K562 (cell line): Measurements from ENCODE around the gene MACROD2. TPM values are rescaled to one million over a fixed set of nuclear protein-coding genes. Genes with fewer than 3 reads are reported as not detected.

ENCODE experiments used
- ATAC-seq: fragments of 200-7000 bp; cut with Tn5 transposase; 3 replicates; pipeline ENCODE4 v1.9.1; 2020; ENCODE audit warnings: moderate library complexity
- BruUV-seq: library from RNA; stranded (reverse); fragments of 400-500 nt; replicated peaks from 2 replicates; lab custom pipeline; 2021; lab: Mats Ljungman, UMichigan
- CTCF ChIA-PET: fragments of 300-600 bp; formaldehyde crosslinking; extraction: SDS; loops from one replicate; lab custom pipeline; 2021; ENCODE audit warnings: low intra/inter-chr PET ratio; lab: Yijun Ruan, JAX
- POLR2A ChIA-PET: fragments of 300-600, 350-650 bp; sonication (Branson Sonifier 250); formaldehyde crosslinking; extraction: SDS; loops from one replicate; lab custom pipeline; 2021; ENCODE audit warnings: antibody characterized with exemption, inconsistent platforms; lab: Yijun Ruan, JAX
- DNase-seq, 4 experiments: peaks; one replicate each; pipeline versions ENCODE4 v3.0.0 to v3.0.0-alpha.2; 2011 to 2018; ENCODE audit warnings: low spot score in 3 of 4, mixed read lengths in 3 of 4; ENCODE audit errors: extremely low read depth in 1 of 4
- FAIRE-seq: peaks from 2 replicates; lab custom pipeline; 2011; peaks lifted over from hg19 to GRCh38; lab: Jason Lieb, UNC
- H2AFZ ChIP-seq: 2 replicates; pipeline ENCODE4 v1.6.0; 2011; ENCODE audit warnings: low read depth, low read length, control low read depth, inconsistent platforms
- H3K27ac ChIP-seq: fragments of 200-600 bp; 3 replicates; pipeline ENCODE4 v1.8.0; 2011; ENCODE audit warnings: low read depth, mild to moderate bottlenecking, control low read depth, inconsistent platforms, low read length, moderate library complexity, mixed read lengths; ENCODE audit errors: extremely low read depth
- H3K27me3 ChIP-seq, 2 experiments: fragments of 300-600 bp in 1 of 2; 2 replicates in 1 of 2; 3 replicates in 1 of 2; pipeline versions ENCODE4 v1.6.0 to v1.8.0; 2011; ENCODE audit warnings: inconsistent platforms in 2 of 2, low read length in 2 of 2, mild to moderate bottlenecking in 1 of 2, mixed read lengths in 1 of 2, moderate library complexity in 1 of 2; ENCODE audit not compliant: control insufficient read depth in 2 of 2, insufficient read depth in 2 of 2
- H3K36me3 ChIP-seq: fragments of 300-600 bp; 3 replicates; pipeline ENCODE4 v1.8.0; 2011; ENCODE audit warnings: mild to moderate bottlenecking, low read length, inconsistent platforms; ENCODE audit not compliant: control insufficient read depth, insufficient read depth
- H3K4me1 ChIP-seq, 2 experiments: fragments of 200-600 bp in 1 of 2; replicated peaks in 1 of 2; 2 replicates in 1 of 2; 3 replicates in 1 of 2; pipeline versions ENCODE4 v1.5.1 to v1.8.0; 2011; ENCODE audit warnings: inconsistent platforms in 2 of 2, low read length in 2 of 2, mild to moderate bottlenecking in 1 of 2, mixed read lengths in 1 of 2, moderate library complexity in 1 of 2; ENCODE audit not compliant: control insufficient read depth in 2 of 2, insufficient read depth in 2 of 2
- H3K4me2 ChIP-seq: 2 replicates; pipeline ENCODE4 v1.6.1; 2011; ENCODE audit warnings: low read length, control low read depth, inconsistent platforms, mixed read lengths; ENCODE audit not compliant: insufficient read depth
- H3K4me3 ChIP-seq: fragments of 200-600 bp; sonication (generic), shearing (Covaris generic); 2 replicates; pipeline ENCODE4 v1.5.1; 2016; ENCODE audit warnings: control low read depth, inconsistent platforms
- H3K79me2 ChIP-seq: fragments of 200-600 bp; 3 replicates; pipeline ENCODE4 v1.8.0; 2011; ENCODE audit warnings: low read length, inconsistent platforms; ENCODE audit not compliant: control insufficient read depth, insufficient read depth
- H3K9ac ChIP-seq, 2 experiments: 2 replicates each; pipeline versions ENCODE4 v1.6.0 to v1.6.1; 2011; ENCODE audit warnings: low read depth in 2 of 2, low read length in 2 of 2, control low read depth in 1 of 2, inconsistent platforms in 1 of 2, mild to moderate bottlenecking in 1 of 2, mixed read lengths in 1 of 2; ENCODE audit not compliant: insufficient read depth in 1 of 2
- H3K9me1 ChIP-seq: one replicate; pipeline ENCODE4 v1.6.0; 2011; ENCODE audit warnings: inconsistent platforms, mild to moderate bottlenecking, low read length, moderate library complexity; ENCODE audit not compliant: control insufficient read depth, insufficient read depth
- H3K9me3 ChIP-seq: replicated peaks from 2 replicates; pipeline ENCODE4 v1.5.1; 2011; ENCODE audit warnings: low read depth, low read length, inconsistent platforms; ENCODE audit not compliant: control insufficient read depth, insufficient read depth
- H4K20me1 ChIP-seq: replicated peaks from 2 replicates; pipeline ENCODE4 v1.6.1; 2011; ENCODE audit warnings: low read length, inconsistent platforms, mixed read lengths; ENCODE audit not compliant: control insufficient read depth, insufficient read depth
- GABPB1 ChIP-seq: sonication (generic); formaldehyde crosslinking; IDR thresholded peaks from 2 replicates; pipeline ENCODE4 v1.8.0; 2022; ENCODE audit warnings: mild to moderate bottlenecking, missing genetic modification reagents
- NCOA4 ChIP-seq: fragments of 450-650 bp; IDR thresholded peaks from 2 replicates; pipeline ENCODE4 v1.6.1; 2018; ENCODE audit warnings: mild to moderate bottlenecking; ENCODE audit not compliant: partially characterized antibody
- POLR3A ChIP-seq: IDR thresholded peaks from 2 replicates; pipeline ENCODE4 v1.6.1; 2011; ENCODE audit warnings: borderline replicate concordance, mild to moderate bottlenecking, moderate library complexity; ENCODE audit not compliant: insufficient read length, insufficient read depth; ENCODE audit errors: extremely low read depth
- ZC3H8 ChIP-seq: fragments of 450-650 bp; IDR thresholded peaks from 2 replicates; pipeline ENCODE4 v1.6.1; 2017
- WGBS: fragments of 100-300 bp; shearing (Covaris generic); methylation state at CpG from one replicate; pipeline ENCODE4 v1.1.6; 2016; ENCODE audit warnings: low coverage, mixed read lengths; ENCODE audit not compliant: insufficient coverage; ENCODE audit errors: missing lambda C conversion rate; 5-methylcytosine and 5-hydroxymethylcytosine counted together
- in situ Hi-C: fragments of 300-500 bp; cut with MboI; formaldehyde crosslinking; loops from 4 replicates; pipeline ENCODE4 v1.15.0; 2018; ENCODE audit warnings: inconsistent platforms, mixed read lengths
- intact Hi-C: fragments of 100-400 bp; cut with micrococcal nuclease; formaldehyde crosslinking; loops from 2 replicates; pipeline ENCODE4 v1.14.2; 2022
- polyA plus RNA-seq, 8 experiments: library from polyadenylated mRNA; depleted of rRNA in 4 of 8; stranded (reverse) in 5 of 8; unstranded in 3 of 8; fragments of >200 nt; fragmentation: Nextera tagmentation in 2 of 8; fragmentation: Illumina TruSeq in 1 of 8; extraction: Ambion mirVana in 2 of 8; extraction: Trizol in 1 of 8; gene quantifications; 2 replicates each; pipeline versions ENCODE4 v1.2.1 to v1.2.3, GENCODE V29; 2011 to 2014; ENCODE audit warnings: inconsistent platforms in 1 of 8, missing spikeins in 1 of 8
- total RNA-seq, 7 experiments: library from RNA; depleted of rRNA in 6 of 7; stranded (reverse); fragments of >200 nt in 6 of 7; fragmentation: Illumina TruSeq in 2 of 7; extraction: Trizol in 2 of 7; gene quantifications; 2 replicates each; pipeline versions ENCODE4 v1.2.1 to v1.2.3, GENCODE V29; 2011 to 2021; ENCODE audit warnings: low replicate concordance in 1 of 7
- TF ChIP-seq, protein P1 (sequence below): IDR thresholded peaks from 3 replicates; pipeline ENCODE4 v1.6.1; 2011; ENCODE audit warnings: borderline replicate concordance, mild to moderate bottlenecking, moderate library complexity; ENCODE audit not compliant: insufficient read length; ENCODE audit errors: extremely low read depth
- TF ChIP-seq, protein P2 (sequence below), 2 experiments: fragments of 450-650 bp in 1 of 2; sonication (generic) in 1 of 2; formaldehyde crosslinking; conservative IDR thresholded peaks; 2 replicates each; pipeline versions ENCODE4 v1.4.0 to v1.8.1; 2020 to 2022; ENCODE audit warnings: mild to moderate bottlenecking in 1 of 2, missing genetic modification reagents in 1 of 2

Gene MACROD2
- total and polyA plus RNA-seq, 9 of the 15 experiments (the other 6 are each of a cell fraction or from before 2014, with no cell fraction given): not detected

DNA sequence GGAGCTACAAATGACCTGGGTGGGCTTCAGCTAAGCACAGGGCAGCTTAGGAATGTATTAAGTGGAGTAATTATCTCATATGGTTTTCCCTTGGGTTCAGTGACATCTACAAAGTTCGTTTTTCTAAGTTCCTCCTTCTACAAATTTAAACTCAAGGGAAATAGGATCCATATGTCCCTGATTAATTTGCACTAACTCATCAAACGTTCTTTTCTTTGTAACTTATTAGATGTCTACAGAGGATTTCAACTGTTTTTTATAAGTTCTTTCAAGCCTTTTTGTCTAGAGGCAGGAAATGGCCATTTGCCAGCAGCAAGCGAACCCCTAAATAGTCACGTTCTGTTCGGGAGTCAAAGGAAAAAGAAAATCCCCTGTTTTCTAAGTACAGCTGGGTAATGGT, 1517.6 kb downstream of the MACROD2 start:
- intact Hi-C loops: no loop called here
- no peaks in the 10 kb centered on the region for H4K20me1 ChIP-seq
- H3K27me3 ChIP-seq: no peaks in the 10 kb centered on the region
- ChIA-PET POLR2A (no interaction called here), CTCF (no interaction called here)
- DNase-seq: no peak
- no peak overlapping the region for H3K4me2 ChIP-seq
- ATAC-seq: no peak
- TF ChIP-seq NCOA4: no peak
- no peak for TF ChIP-seq ZC3H8
- no peak for TF ChIP-seq GABPB1
- TF ChIP-seq, protein P1, sequence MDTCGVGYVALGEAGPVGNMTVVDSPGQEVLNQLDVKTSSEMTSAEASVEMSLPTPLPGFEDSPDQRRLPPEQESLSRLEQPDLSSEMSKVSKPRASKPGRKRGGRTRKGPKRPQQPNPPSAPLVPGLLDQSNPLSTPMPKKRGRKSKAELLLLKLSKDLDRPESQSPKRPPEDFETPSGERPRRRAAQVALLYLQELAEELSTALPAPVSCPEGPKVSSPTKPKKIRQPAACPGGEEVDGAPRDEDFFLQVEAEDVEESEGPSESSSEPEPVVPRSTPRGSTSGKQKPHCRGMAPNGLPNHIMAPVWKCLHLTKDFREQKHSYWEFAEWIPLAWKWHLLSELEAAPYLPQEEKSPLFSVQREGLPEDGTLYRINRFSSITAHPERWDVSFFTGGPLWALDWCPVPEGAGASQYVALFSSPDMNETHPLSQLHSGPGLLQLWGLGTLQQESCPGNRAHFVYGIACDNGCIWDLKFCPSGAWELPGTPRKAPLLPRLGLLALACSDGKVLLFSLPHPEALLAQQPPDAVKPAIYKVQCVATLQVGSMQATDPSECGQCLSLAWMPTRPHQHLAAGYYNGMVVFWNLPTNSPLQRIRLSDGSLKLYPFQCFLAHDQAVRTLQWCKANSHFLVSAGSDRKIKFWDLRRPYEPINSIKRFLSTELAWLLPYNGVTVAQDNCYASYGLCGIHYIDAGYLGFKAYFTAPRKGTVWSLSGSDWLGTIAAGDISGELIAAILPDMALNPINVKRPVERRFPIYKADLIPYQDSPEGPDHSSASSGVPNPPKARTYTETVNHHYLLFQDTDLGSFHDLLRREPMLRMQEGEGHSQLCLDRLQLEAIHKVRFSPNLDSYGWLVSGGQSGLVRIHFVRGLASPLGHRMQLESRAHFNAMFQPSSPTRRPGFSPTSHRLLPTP: no peak
- TF ChIP-seq, protein P2, sequence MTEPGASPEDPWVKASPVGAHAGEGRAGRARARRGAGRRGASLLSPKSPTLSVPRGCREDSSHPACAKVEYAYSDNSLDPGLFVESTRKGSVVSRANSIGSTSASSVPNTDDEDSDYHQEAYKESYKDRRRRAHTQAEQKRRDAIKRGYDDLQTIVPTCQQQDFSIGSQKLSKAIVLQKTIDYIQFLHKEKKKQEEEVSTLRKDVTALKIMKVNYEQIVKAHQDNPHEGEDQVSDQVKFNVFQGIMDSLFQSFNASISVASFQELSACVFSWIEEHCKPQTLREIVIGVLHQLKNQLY (CRISPR knock-in tag; conservative IDR thresholded peaks at IDR 0.05): no peak
- TF ChIP-seq POLR3A: no peak
- in situ Hi-C loops: no loop called here
- H3K9ac ChIP-seq: no peak overlapping the region
- no peak overlapping the region for H3K4me3 ChIP-seq
- no peak overlapping the region for H3K27ac ChIP-seq
- H3K9me3 ChIP-seq: no peaks in the 10 kb centered on the region
- H2AFZ ChIP-seq: no peak overlapping the region
- H3K36me3 ChIP-seq: no peaks in the 10 kb centered on the region
- no peaks in the 10 kb centered on the region for H3K4me1 ChIP-seq
- H3K9me1 ChIP-seq: no peaks in the 10 kb centered on the region
- no peaks in the 10 kb centered on the region for H3K79me2 ChIP-seq
- no TSS peak for BruUV-seq
- WGBS: 0% methylated on average over 5 of the region's 5 CpGs
- FAIRE-seq: no peak
